IMR-90 (cell line): ENCODE results near the gene CAVIN1.
"Not testable (repeated sequence)": the region's sequence is repeated elsewhere in the genome, so short reads cannot be mapped to it uniquely, and the experiment has no call there.

ENCODE experiments used
- BHLHE40 ChIP-seq: fragments of 150-350 bp; IDR thresholded peaks from 2 replicates; pipeline ENCODE4 v1.6.1; 2016; ENCODE audit warnings: mild to moderate bottlenecking, low read depth, low read length
- CEBPB ChIP-seq: IDR thresholded peaks from 2 replicates; pipeline ENCODE4 v1.6.1; 2012; ENCODE audit warnings: low read depth, low read length, improper control_type of control experiment
- CHD1 ChIP-seq: IDR thresholded peaks from 2 replicates; pipeline ENCODE4 v1.6.1; 2012; ENCODE audit warnings: low read depth, low read length, improper control_type of control experiment
- CTCF ChIP-seq: conservative IDR thresholded peaks from 2 replicates; pipeline ENCODE4 v1.5.1; 2012; ENCODE audit warnings: mild to moderate bottlenecking, low read depth, low read length, improper control_type of control experiment
- MAFK ChIP-seq: IDR thresholded peaks from 2 replicates; pipeline ENCODE4 v1.6.1; 2012; ENCODE audit warnings: low read depth, low read length, improper control_type of control experiment
- MAZ ChIP-seq: IDR thresholded peaks from 2 replicates; pipeline ENCODE4 v1.6.1; 2012; ENCODE audit warnings: low read depth, mild to moderate bottlenecking, low read length, improper control_type of control experiment, moderate library complexity, borderline replicate concordance
- MXI1 ChIP-seq: IDR thresholded peaks from 2 replicates; pipeline ENCODE4 v1.6.1; 2012; ENCODE audit warnings: low read depth, mild to moderate bottlenecking, low read length, moderate library complexity, borderline replicate concordance
- NFE2L2 ChIP-seq: fragments of 150-350 bp; IDR thresholded peaks from 2 replicates; pipeline ENCODE4 v1.6.1; 2016; ENCODE audit warnings: low read depth, mild to moderate bottlenecking, low read length
- POLR2A ChIP-seq: IDR thresholded peaks from 2 replicates; pipeline ENCODE4 v1.6.1; 2012; ENCODE audit warnings: mild to moderate bottlenecking, low read depth, low read length
- RAD21 ChIP-seq: IDR thresholded peaks from 2 replicates; pipeline ENCODE4 v1.6.1; 2012; ENCODE audit warnings: low read length, improper control_type of control experiment
- RCOR1 ChIP-seq: IDR thresholded peaks from 2 replicates; pipeline ENCODE4 v1.6.1; 2012; ENCODE audit warnings: mild to moderate bottlenecking, low read length, improper control_type of control experiment; ENCODE audit not compliant: insufficient replicate concordance
- RFX5 ChIP-seq: IDR thresholded peaks from 2 replicates; pipeline ENCODE4 v1.8.0; 2012; ENCODE audit warnings: low read depth, mild to moderate bottlenecking, low read length, moderate library complexity
- SMC3 ChIP-seq: fragments of 150-350 bp; IDR thresholded peaks from 2 replicates; pipeline ENCODE4 v1.6.1; 2016; ENCODE audit warnings: low read depth, mild to moderate bottlenecking, antibody characterized with exemption, low read length, moderate library complexity
- USF2 ChIP-seq: fragments of 150-350 bp; IDR thresholded peaks from 2 replicates; pipeline ENCODE4 v1.6.1; 2017; ENCODE audit warnings: mild to moderate bottlenecking, antibody characterized with exemption, low read length, low read depth

GRCh38 chr17:42360388-42360787 is 62.7 kb downstream of the CAVIN1 start:
- not testable (repeated sequence) for TF ChIP-seq POLR2A, CTCF, CEBPB, SMC3, RAD21, RFX5, USF2, RCOR1, MXI1, BHLHE40, MAFK, MAZ, CHD1, NFE2L2
